ENCODE measurements around the gene CCNB3.

Gene CCNB3

GRCh38 chrX:50204364-50204899 is at the start of gene CCNB3:
Gene CCNB3, plus strand, starts transcription at chrX:50204765. Its CDS starts 80,399 bp downstream, at chrX:50285164.
- TF ChIP-seq CTCF (IDR thresholded peaks at IDR 0.05; ENCODE audit: extremely low read depth, missing control alignments) = no peak
- DNase-seq (ENCODE audit: low spot score) = peak; percentile 59

DNA sequence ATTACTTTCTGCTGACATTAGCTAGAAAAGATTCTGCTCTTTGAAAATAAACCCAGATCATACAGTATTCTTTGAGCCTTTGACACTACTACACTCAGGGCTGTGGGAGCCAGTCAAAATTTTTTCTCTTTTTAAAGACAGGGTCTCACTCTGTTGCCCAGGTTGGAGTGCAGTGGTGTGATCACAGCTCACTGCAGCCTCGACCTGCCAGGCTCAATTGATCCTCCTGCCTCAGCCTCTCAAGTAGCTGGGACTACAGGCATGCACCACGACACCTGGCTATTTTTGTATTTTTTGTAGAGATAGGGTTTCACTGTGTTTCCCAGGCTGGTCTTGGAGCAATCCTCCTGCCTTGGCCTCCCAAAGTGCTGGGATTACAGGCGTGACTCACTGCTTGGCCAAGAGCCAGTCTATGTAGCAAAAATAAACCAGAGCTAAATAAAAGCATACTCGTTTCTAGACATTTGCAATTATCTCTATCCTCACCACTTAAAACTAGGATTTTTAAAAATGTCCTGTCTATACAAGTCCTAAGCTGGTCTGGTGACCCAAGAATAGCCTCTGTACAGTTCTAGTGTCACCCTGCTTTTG is 46.9 kb upstream of the CCNB3 start:
- DNase-seq (ENCODE audit: low spot score) = no peak
- no peak for TF ChIP-seq CTCF (IDR thresholded peaks at IDR 0.05; ENCODE audit: extremely low read depth, missing control alignments)

- no peak for DNase-seq (ENCODE audit: low spot score)
- no peak for TF ChIP-seq CTCF (IDR thresholded peaks at IDR 0.05; ENCODE audit: extremely low read depth, missing control alignments)
Measured at GRCh38 chrX:50158593-50158992, 46.0 kb upstream of the CCNB3 start.

DNA sequence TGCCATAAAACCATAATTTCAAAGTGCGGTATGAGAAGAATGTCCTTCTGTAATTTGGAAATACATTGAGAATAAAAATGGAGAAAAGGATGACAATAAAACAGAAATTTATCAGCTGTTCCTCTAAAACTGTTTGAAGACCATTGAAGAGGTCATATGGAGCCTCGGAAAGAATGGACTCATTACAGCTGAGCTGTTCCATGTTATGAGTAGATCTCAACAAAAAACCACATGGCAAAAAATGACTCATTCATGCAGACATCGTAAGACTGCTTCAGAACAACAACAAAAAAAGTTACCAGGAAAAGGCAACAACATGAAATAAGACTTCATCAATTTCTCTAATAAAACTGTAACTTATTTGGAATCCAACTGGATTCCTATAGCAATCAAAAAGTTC is 43.4 kb upstream of the CCNB3 start:
- DNase-seq (ENCODE audit: low spot score) = no peak
- no peak for TF ChIP-seq CTCF (IDR thresholded peaks at IDR 0.05; ENCODE audit: extremely low read depth, missing control alignments)

- no peak for TF ChIP-seq CTCF (IDR thresholded peaks at IDR 0.05; ENCODE audit: extremely low read depth, missing control alignments)
- DNase-seq (ENCODE audit: low spot score) = no peak
Measured at GRCh38 chrX:50165727-50166126, 38.8 kb upstream of the CCNB3 start.

DNA sequence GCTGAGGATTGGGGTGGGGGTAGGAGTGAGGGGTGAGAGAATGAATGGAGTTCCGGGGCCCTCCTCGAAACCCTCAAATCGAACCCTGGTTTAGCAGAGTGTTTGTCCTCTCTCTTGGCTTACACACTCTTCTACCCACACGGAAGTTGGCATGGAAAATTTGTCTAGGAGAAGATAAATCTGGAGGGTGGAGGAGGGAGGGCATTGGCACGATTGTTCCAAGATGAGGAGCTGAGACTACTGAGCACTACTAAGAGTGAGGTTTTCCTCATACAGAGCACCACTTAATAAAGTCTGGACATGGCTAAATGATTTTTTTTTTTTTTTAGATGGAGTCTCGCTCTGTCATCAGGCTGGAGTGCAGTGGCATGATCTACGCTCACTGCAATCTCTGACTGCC is 37.2 kb upstream of the CCNB3 start:
- no peak for TF ChIP-seq CTCF (IDR thresholded peaks at IDR 0.05; ENCODE audit: extremely low read depth, missing control alignments)
- no peak for DNase-seq (ENCODE audit: low spot score)

- DNase-seq (ENCODE audit: low spot score) = no peak
- TF ChIP-seq CTCF (IDR thresholded peaks at IDR 0.05; ENCODE audit: extremely low read depth, missing control alignments) = no peak
Measured at GRCh38 chrX:50168241-50168687, 36.3 kb upstream of the CCNB3 start.

Measured in GM20000 (cell line).